Measurements from ENCODE around the gene PROCA1.
A peak's percentile ranks its signal among the peaks of the same experiment; 100 is the strongest.

PROCA1 gene

DNA sequence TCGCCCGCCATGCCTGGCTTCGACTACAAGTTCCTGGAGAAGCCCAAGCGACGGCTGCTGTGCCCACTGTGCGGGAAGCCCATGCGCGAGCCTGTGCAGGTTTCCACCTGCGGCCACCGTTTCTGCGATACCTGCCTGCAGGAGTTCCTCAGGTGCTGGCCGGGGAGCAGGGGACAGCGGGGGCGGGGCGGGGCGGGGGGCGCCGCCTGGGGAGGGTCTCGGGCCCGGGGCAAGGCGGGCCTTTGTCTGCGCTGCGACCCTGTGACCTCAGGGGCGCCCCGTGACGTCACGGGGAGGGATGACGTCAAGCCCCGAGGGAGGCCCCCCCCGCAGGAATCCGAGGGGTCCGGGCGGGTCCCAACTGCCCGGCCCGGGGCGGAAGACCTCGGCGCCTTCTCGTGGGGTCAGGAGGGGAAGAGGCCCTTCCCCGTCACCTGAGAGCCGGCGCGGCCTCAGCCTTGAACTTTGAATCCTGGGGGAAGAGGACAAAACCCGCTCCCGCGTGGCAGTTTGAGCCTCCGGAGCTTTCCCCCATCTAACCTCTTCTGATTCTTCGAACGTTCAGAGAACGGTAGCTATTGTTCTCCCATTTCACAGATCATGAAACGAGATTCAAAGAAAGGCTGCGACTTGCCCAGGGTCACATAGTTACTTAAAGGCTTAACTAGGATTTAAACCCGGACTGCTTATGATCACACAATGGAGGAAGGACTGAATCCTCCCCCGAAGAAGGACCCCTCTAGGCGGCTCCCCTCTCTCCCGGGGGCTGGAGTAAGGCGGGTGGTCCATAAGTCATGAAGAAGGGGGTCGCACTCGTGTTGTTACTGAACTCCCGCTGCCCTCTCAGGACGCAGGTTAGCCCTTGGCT, 32.6 kb upstream of the PROCA1 start:
- WGBS, 2 donors (ENCODE audit: extremely low coverage in 2 of 2, insufficient read length in 2 of 2, insufficient replicate concordance in 1 of 2): no CpG with 5 or more reads among the region's 61 CpGs
- DNase-seq (ENCODE audit: low spot score): peak; percentile 83

DNA sequence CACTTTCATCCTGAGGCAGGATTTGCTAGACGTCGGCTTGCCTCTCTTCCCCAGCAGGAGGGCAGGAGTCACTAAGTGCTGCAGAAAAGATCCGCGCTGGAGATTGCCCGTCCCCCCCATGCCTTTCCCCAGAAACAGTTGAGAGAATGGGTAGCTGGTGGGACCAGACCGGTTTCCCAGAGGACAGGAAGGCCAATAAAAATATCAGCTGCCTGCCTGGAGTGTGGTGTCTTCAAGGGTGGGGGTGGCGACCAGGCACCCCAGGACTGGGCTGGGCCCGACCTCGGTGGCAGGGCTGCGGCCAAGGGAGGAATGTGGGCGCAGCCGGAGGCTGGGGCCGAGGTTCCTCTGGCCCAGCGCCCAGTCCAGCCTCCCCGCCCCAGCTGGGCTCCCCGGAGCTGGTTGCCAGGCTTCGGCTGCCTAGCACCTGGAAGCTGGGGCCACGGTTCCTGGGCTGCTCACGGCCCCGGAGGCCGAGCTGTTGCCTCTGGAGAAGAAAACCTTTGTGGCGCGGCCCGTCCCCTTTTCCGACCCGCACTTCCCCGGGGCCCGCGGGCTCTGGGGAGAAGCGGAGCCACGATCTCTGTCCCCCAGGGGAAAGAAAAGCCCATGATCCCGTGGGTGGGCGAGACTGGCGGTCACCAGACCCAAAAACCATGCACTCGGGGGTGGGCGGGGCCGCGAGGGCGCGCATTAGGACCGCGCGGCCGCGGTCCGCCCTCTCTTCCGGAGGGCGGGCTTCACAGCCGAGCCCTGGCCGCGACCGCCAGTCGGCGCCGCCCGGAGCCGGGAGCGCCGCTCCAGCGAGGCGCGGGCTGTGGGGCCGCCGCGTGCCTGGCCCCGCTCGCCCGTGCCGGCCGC, 31.8 kb upstream of the PROCA1 start, which contains the start of gene TRAF4:
Gene TRAF4 (plus strand): TSS at position 769 of the 861 bp plus-strand sequence. CDS start 102 bp downstream, outside the sequence.
- Histone ChIP-seq H3K23ac (ENCODE audit: low read depth, low read length, poor library complexity) (peak within 1 kb of the TSS; percentile 98), H4K91ac (ENCODE audit: low read depth, low read length, poor library complexity) (peak within 1 kb of the TSS; percentile 100), H4K8ac (ENCODE audit: low read depth, low read length) (peak within 1 kb of the TSS; percentile 89), H3K9ac (ENCODE audit: low read depth, low read length, poor library complexity) (peak within 1 kb of the TSS; percentile 99), H3K14ac (ENCODE audit: low read length) (peak within 1 kb of the TSS; percentile 97), H2BK15ac (ENCODE audit: low read length) (peak within 1 kb of the TSS; percentile 99), H3K4me2 (ENCODE audit: insufficient read depth, low read length, poor library complexity, severe bottlenecking) (peak within 1 kb of the TSS; percentile 96), H3K9me3 (replicated peaks in 1 of 2; ENCODE audit: control insufficient read depth in 2 of 2, insufficient read depth in 1 of 2, low read depth in 1 of 2, low read length in 2 of 2) (peaks cover 0 to 9% of the 10 kb centered on the region in 2 donors), H3K36me3 (replicated peaks in 1 of 2; ENCODE audit: control insufficient read depth in 2 of 2, insufficient read depth in 2 of 2, low read length in 2 of 2) (peaks cover 28 to 64% of the 10 kb centered on the region in 2 donors), H3K18ac (ENCODE audit: low read length) (peak within 1 kb of the TSS; percentile 100), H3K4ac (ENCODE audit: low read length) (peak within 1 kb of the TSS; percentile 94), H2AK5ac (ENCODE audit: low read depth, low read length) (peak within 1 kb of the TSS; percentile 100), H3K79me1 (ENCODE audit: low read depth, low read length) (peaks cover 27% of the 10 kb centered on the region), H2BK5ac (ENCODE audit: low read length) (peak within 1 kb of the TSS; percentile 100), H2AFZ (ENCODE audit: low read length) (peak within 1 kb of the TSS; percentile 87), H2BK120ac (ENCODE audit: low read depth, low read length) (peak within 1 kb of the TSS; percentile 100), H3K27me3 (ENCODE audit: control insufficient read depth in 3 of 3, insufficient read depth in 3 of 3, low read depth in 1 of 3, low read length in 3 of 3) (no peaks in the 10 kb centered on the region), H3K27ac (replicated peaks; ENCODE audit: low read length) (peak within 1 kb of the TSS; percentile 100), H3K4me1 (ENCODE audit: control insufficient read depth in 2 of 2, insufficient read depth in 1 of 2, low read depth in 1 of 2, low read length in 2 of 2) (peaks cover 19 to 23% of the 10 kb centered on the region in 2 donors), H3K4me3 (ENCODE audit: low read length in 2 of 2) (peak within 1 kb of the TSS; percentile 74 to 98), H2BK12ac (ENCODE audit: low read length) (peak within 1 kb of the TSS; percentile 93)
- DNase-seq (ENCODE audit: low spot score): peak; percentile 85
- WGBS, 2 donors (ENCODE audit: extremely low coverage in 2 of 2, insufficient read length in 2 of 2, insufficient replicate concordance in 1 of 2): no CpG with 5 or more reads among the region's 70 CpGs

More for the DNA sequence above, 32.6 kb upstream of the PROCA1 start:
- Histone ChIP-seq H3K4me1 (ENCODE audit: control insufficient read depth in 2 of 2, insufficient read depth in 1 of 2, low read depth in 1 of 2, low read length in 2 of 2) (peaks cover 19 to 23% of the 10 kb centered on the region in 2 donors), H2BK12ac (ENCODE audit: low read length) (peak overlapping the region; percentile 93), H3K4me2 (ENCODE audit: insufficient read depth, low read length, poor library complexity, severe bottlenecking) (peak overlapping the region; percentile 73), H3K9me3 (replicated peaks in 1 of 2; ENCODE audit: control insufficient read depth in 2 of 2, insufficient read depth in 1 of 2, low read depth in 1 of 2, low read length in 2 of 2) (peaks cover 0 to 9% of the 10 kb centered on the region in 2 donors), H3K14ac (ENCODE audit: low read length) (peak overlapping the region; percentile 97), H3K23ac (ENCODE audit: low read depth, low read length, poor library complexity) (peak overlapping the region; percentile 98), H2BK15ac (ENCODE audit: low read length) (peak overlapping the region; percentile 99), H3K79me1 (ENCODE audit: low read depth, low read length) (peaks cover 27% of the 10 kb centered on the region), H3K4ac (ENCODE audit: low read length) (peak overlapping the region; percentile 93), H2BK5ac (ENCODE audit: low read length) (peak overlapping the region; percentile 100), H4K91ac (ENCODE audit: low read depth, low read length, poor library complexity) (peak overlapping the region; percentile 100), H3K9ac (ENCODE audit: low read depth, low read length, poor library complexity) (peak overlapping the region; percentile 99), H3K27me3 (ENCODE audit: control insufficient read depth in 3 of 3, insufficient read depth in 3 of 3, low read depth in 1 of 3, low read length in 3 of 3) (no peaks in the 10 kb centered on the region), H2AFZ (ENCODE audit: low read length) (peak overlapping the region; percentile 51), H4K8ac (ENCODE audit: low read depth, low read length) (peak overlapping the region; percentile 89), H3K27ac (replicated peaks; ENCODE audit: low read length) (peak overlapping the region; percentile 100), H2BK120ac (ENCODE audit: low read depth, low read length) (peak overlapping the region; percentile 100), H3K18ac (ENCODE audit: low read length) (peak overlapping the region; percentile 100), H2AK5ac (ENCODE audit: low read depth, low read length) (peak overlapping the region; percentile 100), H3K36me3 (replicated peaks in 1 of 2; ENCODE audit: control insufficient read depth in 2 of 2, insufficient read depth in 2 of 2, low read length in 2 of 2) (peaks cover 34 to 64% of the 10 kb centered on the region in 2 donors), H3K4me3 (ENCODE audit: low read length in 2 of 2) (peak overlapping the region; percentile 74 to 98)

DNA sequence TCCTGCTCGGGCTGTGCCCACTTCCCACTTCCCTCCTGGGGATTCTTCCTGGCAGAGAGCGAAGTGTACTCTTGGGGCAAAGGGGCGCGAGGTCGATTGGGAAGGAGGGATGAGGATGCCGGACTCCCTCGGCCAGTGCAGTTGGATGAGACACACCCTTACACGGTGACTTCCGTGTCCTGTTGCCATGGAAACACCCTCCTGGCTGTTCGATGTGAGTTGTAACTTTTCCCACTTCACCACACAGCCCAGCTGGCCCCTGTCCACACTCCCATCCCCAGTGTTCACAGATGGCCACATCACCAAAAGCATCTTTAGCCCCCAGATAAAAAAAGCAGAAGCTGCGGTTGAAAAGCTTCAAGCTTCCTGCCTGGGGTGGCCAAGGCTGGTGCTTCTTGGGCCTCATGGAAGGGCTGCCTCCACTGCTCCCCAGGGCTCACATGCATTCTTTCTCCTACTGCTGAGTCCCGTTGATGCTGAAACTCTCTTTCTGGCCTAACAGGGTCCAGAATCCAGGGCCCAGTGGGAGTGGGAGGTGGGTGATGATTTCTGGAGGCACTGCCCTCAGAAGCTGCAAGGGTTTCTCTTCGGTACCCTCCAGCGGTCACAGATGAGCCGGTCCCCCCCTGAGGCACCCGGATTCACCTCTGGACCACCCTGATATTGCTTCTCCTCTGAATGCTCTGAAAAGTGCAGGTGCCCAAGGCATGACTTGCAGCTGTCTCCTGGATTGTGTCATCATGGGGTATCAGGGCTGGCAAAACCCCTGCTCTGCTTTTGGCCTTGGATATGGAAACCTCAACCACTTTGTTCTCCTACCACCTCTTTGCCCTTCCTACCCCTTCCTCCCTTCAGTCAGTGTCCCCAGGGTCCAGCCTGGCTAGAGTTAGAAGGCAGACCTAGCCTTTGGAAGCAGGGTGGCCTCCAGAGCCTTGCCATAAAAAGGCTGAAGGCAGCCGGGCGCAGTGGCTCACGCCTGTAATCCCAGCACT, 30.0 kb upstream of the PROCA1 start:
- H2BK5ac ChIP-seq (ENCODE audit: low read length): peak overlapping the region; percentile 14
- H3K79me1 ChIP-seq (ENCODE audit: low read depth, low read length): peaks cover 14% of the 10 kb centered on the region
- H3K14ac ChIP-seq (ENCODE audit: low read length): no peak overlapping the region
- no peak overlapping the region for H2BK15ac ChIP-seq (ENCODE audit: low read length)
- no peak overlapping the region for H2BK120ac ChIP-seq (ENCODE audit: low read depth, low read length)
- no peak overlapping the region for H3K4ac ChIP-seq (ENCODE audit: low read length)
- no CpG with 5 or more reads among the region's 19 CpGs for WGBS, 2 donors (ENCODE audit: extremely low coverage in 2 of 2, insufficient read length in 2 of 2, insufficient replicate concordance in 1 of 2)
- H2AFZ ChIP-seq (ENCODE audit: low read length): no peak overlapping the region
- H3K23ac ChIP-seq (ENCODE audit: low read depth, low read length, poor library complexity): peak overlapping the region; percentile 45
- no peak overlapping the region for H3K4me3 ChIP-seq (ENCODE audit: low read length in 2 of 2)
- no peak overlapping the region for H3K4me2 ChIP-seq (ENCODE audit: insufficient read depth, low read length, poor library complexity, severe bottlenecking)
- H3K18ac ChIP-seq (ENCODE audit: low read length): no peak overlapping the region
- no peak overlapping the region for H2BK12ac ChIP-seq (ENCODE audit: low read length)
- peaks cover 3 to 9% of the 10 kb centered on the region in 2 donors for H3K9me3 ChIP-seq (replicated peaks in 1 of 2; ENCODE audit: control insufficient read depth in 2 of 2, insufficient read depth in 1 of 2, low read depth in 1 of 2, low read length in 2 of 2)
- H3K27ac ChIP-seq (replicated peaks; ENCODE audit: low read length): no peak overlapping the region
- peaks cover 11 to 15% of the 10 kb centered on the region in 2 donors for H3K4me1 ChIP-seq (ENCODE audit: control insufficient read depth in 2 of 2, insufficient read depth in 1 of 2, low read depth in 1 of 2, low read length in 2 of 2)
- peaks cover 13 to 59% of the 10 kb centered on the region in 2 donors for H3K36me3 ChIP-seq (replicated peaks in 1 of 2; ENCODE audit: control insufficient read depth in 2 of 2, insufficient read depth in 2 of 2, low read length in 2 of 2)
- H2AK5ac ChIP-seq (ENCODE audit: low read depth, low read length): peak overlapping the region; percentile 28
- H4K8ac ChIP-seq (ENCODE audit: low read depth, low read length): no peak overlapping the region
- no peaks in the 10 kb centered on the region for H3K27me3 ChIP-seq (ENCODE audit: control insufficient read depth in 3 of 3, insufficient read depth in 3 of 3, low read depth in 1 of 3, low read length in 3 of 3)
- H3K9ac ChIP-seq (ENCODE audit: low read depth, low read length, poor library complexity): no peak overlapping the region
- DNase-seq (ENCODE audit: low spot score): no peak
- H4K91ac ChIP-seq (ENCODE audit: low read depth, low read length, poor library complexity): no peak overlapping the region
